Esophagus muscularis mucosa (tissue), 3 donors: ENCODE data around the gene SKIC3.

ENCODE experiments used
- POLR2A ChIP-seq: fragments of 450-650 bp; IDR thresholded peaks from one replicate; pipeline ENCODE4 v1.6.1; 2017; ENCODE audit warnings: antibody characterized with exemption, moderate library complexity, mild to moderate bottlenecking, low read depth
- TF ChIP-seq, protein P1 (sequence below), 3 experiments: fragments of 200-600 bp in 2 of 3; fragments of 450-650 bp in 1 of 3; sonication (generic) in 2 of 3; IDR thresholded peaks; one replicate each; pipeline ENCODE4 v1.5.1; 2017 to 2019; ENCODE audit warnings: antibody characterized with exemption in 3 of 3, mild to moderate bottlenecking in 2 of 3, moderate library complexity in 1 of 3

DNA sequence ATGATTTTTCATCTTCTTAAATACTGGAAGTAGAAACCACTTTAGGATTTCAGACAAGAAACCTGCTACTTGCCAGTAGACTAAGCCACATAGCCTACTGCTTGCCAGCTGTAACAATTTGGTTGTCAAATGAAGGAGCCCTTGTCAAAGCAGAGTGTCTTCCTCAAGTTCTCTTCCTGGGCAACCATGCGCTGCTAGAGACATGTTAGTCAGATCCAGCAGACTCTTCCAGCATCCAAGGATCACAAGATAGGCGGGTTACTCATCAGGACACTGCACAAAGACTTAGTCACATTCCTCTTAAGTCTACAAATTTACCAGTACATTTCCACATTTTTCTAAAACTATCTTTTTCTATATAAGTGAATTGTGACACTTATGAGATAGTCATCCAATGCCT, 24.4 kb downstream of the SKIC3 start:
- no peak for TF ChIP-seq POLR2A
- TF ChIP-seq, protein P1, sequence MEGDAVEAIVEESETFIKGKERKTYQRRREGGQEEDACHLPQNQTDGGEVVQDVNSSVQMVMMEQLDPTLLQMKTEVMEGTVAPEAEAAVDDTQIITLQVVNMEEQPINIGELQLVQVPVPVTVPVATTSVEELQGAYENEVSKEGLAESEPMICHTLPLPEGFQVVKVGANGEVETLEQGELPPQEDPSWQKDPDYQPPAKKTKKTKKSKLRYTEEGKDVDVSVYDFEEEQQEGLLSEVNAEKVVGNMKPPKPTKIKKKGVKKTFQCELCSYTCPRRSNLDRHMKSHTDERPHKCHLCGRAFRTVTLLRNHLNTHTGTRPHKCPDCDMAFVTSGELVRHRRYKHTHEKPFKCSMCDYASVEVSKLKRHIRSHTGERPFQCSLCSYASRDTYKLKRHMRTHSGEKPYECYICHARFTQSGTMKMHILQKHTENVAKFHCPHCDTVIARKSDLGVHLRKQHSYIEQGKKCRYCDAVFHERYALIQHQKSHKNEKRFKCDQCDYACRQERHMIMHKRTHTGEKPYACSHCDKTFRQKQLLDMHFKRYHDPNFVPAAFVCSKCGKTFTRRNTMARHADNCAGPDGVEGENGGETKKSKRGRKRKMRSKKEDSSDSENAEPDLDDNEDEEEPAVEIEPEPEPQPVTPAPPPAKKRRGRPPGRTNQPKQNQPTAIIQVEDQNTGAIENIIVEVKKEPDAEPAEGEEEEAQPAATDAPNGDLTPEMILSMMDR (IDR thresholded peaks at IDR 0.05): no peak
